Globus pallidus (tissue), 1 donor: ENCODE results near the gene FOXI1.

Experiments
- DNase-seq: peaks from one replicate; pipeline ENCODE4 v3.0.0-alpha.2; 2015; ENCODE audit warnings: low spot score

FOXI1 gene

GRCh38 chr5:170150713-170151096 lies 45.0 kb downstream of the FOXI1 start:
- DNase-seq = no peak

GRCh38 chr5:170151097-170151831 lies 45.6 kb downstream of the FOXI1 start:
- no peak for DNase-seq

GRCh38 chr5:170152767-170153166 lies 47.1 kb downstream of the FOXI1 start:
- no peak for DNase-seq

GRCh38 chr5:170154297-170154696 lies 48.6 kb downstream of the FOXI1 start:
- no peak for DNase-seq

- DNase-seq = no peak
These were observed 49.0 kb downstream of the FOXI1 start for GRCh38 chr5:170154744-170155143.

GRCh38 chr5:170155771-170156170 lies 50.1 kb downstream of the FOXI1 start:
- DNase-seq = no peak

- DNase-seq = no peak
These were observed 53.5 kb downstream of the FOXI1 start for GRCh38 chr5:170159101-170159698.
